ENCODE measurements around the gene MPL. TPM values are rescaled to one million over a fixed set of nuclear protein-coding genes. Genes with fewer than 3 reads are reported as not detected.

Gene MPL
- polyA plus RNA-seq (ENCODE audit: insufficient read depth in 1 of 5, insufficient read length in 5 of 5, low replicate concordance in 1 of 5): 1 to 10 TPM in 2 of 5 donors, under 1 TPM in 3; 0.86 to 1.7 (median 0.99) TPM
- long read RNA-seq, donor 1: 0 reads
- long read RNA-seq, donor 2: 0 reads
- long read RNA-seq, donor 3: 0 reads
- long read RNA-seq, donor 4: 0 reads
- long read RNA-seq, donor 5: 0 reads
- long read RNA-seq, donor 6: 0 reads
- long read RNA-seq, donor 7: 0 reads
- long read RNA-seq, donor 8: 0 reads

- DNase-seq: no peak
Observed at GRCh38 chr1:43337588-43337987, at the start of gene MPL. MPL (plus strand) TSS chr1:43337818; CDS start chr1:43337849, 31 bp downstream.

GRCh38 chr1:43288058-43288784 is 49.4 kb upstream of the MPL start:
- DNase-seq: no peak

- DNase-seq: no peak
Observed at GRCh38 chr1:43288785-43289706, 48.6 kb upstream of the MPL start.

- DNase-seq: no peak
Observed at GRCh38 chr1:43292216-43292615, 45.4 kb upstream of the MPL start.

- DNase-seq: no peak
Observed at GRCh38 chr1:43292679-43293078, 44.9 kb upstream of the MPL start.

DNA sequence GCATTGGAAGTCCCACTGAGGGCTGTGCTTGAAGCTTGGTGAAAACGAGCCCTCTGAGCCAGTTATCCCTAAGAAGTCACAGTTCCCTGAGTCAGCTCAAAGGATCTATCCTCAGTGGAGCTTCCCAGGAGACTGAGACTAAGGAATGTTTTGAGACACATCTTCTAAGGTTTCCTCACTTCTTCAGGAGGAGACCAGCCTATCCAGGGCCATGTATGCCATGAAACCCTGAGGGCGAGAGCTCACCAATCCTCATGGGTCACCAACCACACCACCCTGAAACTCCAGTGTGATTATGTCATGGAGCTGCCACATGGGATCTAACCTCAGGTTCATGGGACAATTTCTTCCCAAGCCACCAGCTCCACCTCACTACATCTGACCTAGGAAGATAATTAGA is 44.4 kb upstream of the MPL start:
- DNase-seq: no peak

DNA sequence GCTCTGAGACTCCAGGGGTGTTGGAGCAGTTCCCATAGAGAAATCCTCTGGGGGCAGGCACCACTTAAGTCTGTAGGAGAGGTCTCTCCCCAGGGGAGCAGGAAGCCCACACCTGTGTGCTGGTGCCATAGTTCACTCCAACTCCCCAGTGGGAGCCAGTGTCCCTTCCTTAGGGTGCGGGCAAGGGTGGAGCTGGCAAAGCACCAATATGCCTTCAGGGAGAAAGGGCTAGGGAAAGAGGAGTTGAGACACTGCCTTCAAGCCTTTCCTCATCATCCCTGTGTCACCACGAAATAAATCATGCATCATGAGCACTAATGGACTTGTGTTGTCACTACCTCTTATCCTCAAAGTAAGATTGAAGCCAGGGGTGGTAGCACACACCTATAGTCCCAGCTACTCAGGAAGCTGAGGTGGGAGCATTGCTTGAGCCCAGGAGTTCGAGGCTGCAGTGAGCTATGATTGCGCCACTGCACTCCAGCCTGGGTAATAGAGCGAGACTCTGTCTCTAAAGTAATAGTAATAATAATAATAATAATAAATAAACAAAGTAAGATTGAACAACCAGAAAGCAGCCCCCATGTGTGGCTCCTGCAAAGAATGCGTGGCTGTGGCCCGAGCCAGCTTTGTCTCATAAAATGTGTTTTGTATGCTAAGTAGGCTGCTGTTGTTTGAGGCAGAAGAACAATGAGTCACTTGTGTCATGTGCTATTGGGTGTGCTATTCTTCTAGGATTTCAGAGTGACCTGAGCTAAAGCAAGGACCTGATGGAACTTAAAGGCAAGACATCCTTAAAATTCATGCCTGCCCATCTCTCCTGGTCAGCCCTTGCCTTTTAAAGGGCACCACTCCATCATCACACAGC is 43.5 kb upstream of the MPL start:
- no peak for DNase-seq

DNA sequence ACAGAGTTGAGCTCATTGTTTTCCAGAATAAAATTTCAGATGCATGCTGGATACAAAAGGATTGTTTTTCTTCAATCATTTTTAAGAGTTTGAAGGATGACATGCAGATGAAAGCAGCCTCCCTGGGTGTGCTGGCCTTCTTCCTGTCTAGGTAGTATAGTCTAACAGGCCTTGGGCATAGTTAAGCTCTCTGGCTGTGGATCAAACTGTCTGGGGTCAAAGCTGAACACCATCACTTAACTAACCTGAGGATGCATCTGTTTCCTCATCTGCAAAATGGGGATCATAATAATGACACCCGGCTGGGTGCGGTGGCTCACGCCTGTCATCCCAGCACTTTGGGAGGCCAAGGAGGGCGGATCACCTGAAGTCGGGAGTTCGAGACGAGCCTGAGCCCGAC is 42.9 kb upstream of the MPL start:
- no peak for DNase-seq

DNA sequence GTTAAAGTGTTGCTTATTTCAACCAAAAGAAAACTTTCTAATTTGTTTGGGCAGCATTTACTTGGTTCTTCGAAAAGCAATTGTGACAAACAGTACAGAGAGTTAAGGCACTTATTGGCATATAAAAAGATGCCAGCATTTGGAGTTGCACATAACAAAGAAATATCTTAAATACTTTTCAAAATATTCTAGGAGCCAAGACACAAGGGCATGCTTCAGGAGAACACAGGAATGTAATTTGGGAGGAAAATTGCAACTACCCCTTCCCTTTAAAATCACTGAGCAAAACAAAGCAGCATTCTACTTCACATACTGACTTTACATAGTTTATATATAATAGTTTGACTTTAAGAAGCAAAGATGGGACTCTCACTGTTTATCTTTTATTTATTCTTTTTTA is 41.4 kb upstream of the MPL start:
- DNase-seq: no peak

DNA sequence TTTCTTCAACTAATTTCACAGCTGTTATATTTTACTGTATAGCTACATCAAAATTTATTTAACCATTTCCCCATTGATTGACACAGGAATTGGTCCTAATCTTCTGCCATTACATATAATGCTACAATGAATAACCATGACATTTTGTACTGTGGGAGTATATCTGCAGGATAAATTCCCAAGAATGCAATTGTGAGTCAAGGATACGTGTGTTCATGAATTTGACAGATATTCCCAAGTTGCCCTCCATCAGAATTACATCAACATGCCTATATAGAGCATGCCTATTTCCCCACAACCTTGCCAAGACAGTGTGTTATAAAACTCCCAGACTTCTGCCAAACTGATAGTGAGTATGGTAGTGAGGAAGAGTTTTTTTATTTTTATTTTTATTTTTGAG is 39.6 kb upstream of the MPL start:
- no peak for DNase-seq

DNA sequence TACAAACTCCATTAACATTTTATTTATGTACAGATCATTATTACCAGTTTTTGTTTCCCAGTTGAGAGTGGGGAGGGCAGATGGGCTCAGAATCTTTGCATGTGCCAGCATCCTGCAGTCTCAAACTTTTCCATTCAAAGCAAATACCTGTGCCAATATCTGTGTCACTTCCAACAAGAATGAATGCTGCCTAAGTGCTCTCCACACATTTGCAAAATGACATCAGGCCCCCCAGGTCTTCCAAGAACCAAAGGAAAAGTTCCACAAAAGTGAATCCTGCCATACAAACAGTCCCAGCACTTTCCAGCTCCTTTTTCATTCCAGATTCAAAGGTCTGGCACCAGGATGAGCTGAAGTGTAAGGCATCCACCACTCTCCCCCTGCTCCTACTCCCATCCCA is 38.5 kb upstream of the MPL start:
- no peak for DNase-seq

DNA sequence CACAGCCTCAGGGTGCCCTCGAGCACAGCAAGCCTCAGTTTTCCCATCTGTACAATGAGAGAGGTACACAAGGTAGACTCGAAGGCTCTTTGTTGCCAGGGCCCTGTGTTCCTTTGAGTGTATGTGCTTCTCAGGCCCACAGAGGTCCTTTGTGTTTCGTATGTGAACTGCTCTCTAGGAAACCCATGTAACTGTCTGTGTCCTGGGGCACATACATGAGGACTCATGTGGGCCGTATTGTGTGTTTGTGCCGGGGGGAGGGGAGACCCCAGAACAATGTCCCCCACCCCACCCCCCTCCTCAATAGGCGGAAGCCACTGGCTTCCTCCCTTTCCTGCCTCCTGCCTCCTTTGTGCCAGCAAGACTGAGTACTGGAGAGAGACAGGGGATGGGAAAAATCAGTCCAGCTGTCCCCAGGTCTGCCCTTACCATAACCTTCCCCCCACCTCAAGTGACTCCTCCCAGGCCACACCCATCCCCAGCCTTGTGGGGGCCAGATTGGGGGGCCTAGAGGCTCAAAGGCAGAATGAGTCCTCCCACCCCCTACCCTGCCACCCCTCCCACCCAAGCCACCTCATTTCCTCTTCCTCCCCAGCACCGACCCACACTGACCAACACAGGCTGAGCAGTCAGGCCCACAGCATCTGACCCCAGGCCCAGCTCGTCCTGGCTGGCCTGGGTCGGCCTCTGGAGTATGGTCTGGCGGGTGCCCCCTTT is 37.1 kb upstream of the MPL start, which contains the start of gene TIE1:
TIE1 (plus strand) TSS at position 605 of the 717 bp plus-strand sequence; CDS start at position 695, 90 bp downstream.
- DNase-seq: no peak

GRCh38 chr1:43302201-43302600 is 35.4 kb upstream of the MPL start:
- peak; percentile 42 to 54 for DNase-seq

GRCh38 chr1:43302721-43303470 is 34.7 kb upstream of the MPL start:
- no peak for DNase-seq

GRCh38 chr1:43303471-43304313 is 33.9 kb upstream of the MPL start:
- DNase-seq: no peak

DNA sequence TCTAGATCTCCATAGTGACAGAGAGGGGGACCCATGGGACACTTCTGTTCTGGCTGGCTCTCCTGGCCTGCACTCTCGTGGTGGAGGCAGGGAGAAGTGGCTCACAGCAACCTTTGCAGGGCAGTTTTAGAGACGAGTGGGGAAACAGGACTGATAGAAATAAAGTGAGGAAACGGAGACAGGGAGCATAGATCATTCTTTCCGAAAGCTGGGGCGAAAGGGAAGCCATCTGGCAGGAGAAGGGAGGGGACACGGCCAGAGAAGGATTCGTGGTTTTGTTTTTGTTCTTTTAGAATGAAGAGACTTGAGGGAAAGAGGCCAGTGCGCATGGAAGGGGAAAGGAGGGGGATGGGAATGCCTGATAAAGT is 33.3 kb upstream of the MPL start:
- DNase-seq: no peak

DNA sequence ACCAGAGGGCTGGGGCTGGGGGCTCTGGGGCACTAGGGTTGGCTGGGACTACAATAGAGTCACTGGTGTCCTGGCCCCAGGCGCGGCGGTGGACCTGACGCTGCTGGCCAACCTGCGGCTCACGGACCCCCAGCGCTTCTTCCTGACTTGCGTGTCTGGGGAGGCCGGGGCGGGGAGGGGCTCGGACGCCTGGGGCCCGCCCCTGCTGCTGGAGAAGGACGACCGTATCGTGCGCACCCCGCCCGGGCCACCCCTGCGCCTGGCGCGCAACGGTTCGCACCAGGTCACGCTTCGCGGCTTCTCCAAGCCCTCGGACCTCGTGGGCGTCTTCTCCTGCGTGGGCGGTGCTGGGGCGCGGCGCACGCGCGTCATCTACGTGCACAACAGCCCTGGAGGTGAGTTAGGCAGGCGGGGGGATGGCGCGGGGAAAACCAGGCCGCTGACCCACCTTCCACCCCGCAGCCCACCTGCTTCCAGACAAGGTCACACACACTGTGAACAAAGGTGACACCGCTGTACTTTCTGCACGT is 32.8 kb upstream of the MPL start:
- no peak for DNase-seq

DNA sequence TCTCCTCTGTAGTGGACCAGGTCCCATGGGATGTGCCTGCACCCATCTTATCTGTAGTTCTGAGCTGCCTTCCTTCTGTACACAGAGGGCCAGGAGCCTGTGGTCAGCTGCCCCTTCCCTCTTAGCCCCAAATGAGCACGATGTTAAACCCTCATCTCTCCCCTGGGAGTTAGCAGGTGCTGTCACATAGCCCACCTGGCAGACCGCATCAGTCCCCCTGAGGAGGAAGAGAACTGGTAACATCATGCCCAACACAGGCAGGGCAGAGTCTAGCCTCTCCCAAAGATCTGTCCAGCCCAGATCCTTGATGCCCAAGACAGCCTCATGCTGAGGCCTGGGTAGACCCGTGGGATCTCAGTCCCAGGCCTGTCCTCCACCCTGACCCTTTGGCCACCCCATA is 32.2 kb upstream of the MPL start:
- DNase-seq: no peak

Measured in right lung (tissue), 10 donors.